Ovary (tissue), 9 donors: Measurements from ENCODE around the gene PACSIN2. TPM values are rescaled to one million over a fixed set of nuclear protein-coding genes. Genes with fewer than 3 reads are reported as not detected.

Experiments used
- DNase-seq, 5 donors: peaks; one replicate each; pipeline ENCODE4 v3.0.0-alpha.2; 2019 to 2020
- H3K27ac ChIP-seq, 2 donors: fragments of 200-600 bp; one replicate each; pipeline versions ENCODE4 v1.5.1 to v1.8.0; 2019 to 2022
- H3K27me3 ChIP-seq: fragments of 200-600 bp; one replicate; pipeline ENCODE4 v1.8.0; 2022
- H3K36me3 ChIP-seq: fragments of 200-600 bp; sonication (generic); one replicate; pipeline ENCODE4 v1.5.1; 2019
- H3K4me1 ChIP-seq: one replicate; pipeline ENCODE4 v1.8.1; 2013; ENCODE audit warnings: mild to moderate bottlenecking, moderate library complexity; ENCODE audit not compliant: insufficient read depth
- H3K4me3 ChIP-seq: fragments of 200-600 bp; sonication (generic); one replicate; pipeline ENCODE4 v1.5.1; 2017
- H3K9me3 ChIP-seq, 2 donors: fragments of 200-600 bp in 1 of 2; sonication (generic) in 1 of 2; one replicate each; pipeline versions ENCODE4 v1.5.1 to v1.8.1; 2013 to 2019; ENCODE audit warnings: mild to moderate bottlenecking in 1 of 2, moderate library complexity in 1 of 2
- EP300 ChIP-seq: sonication (generic); formaldehyde crosslinking; IDR thresholded peaks from one replicate; pipeline ENCODE4 v1.6.1; 2017; ENCODE audit warnings: antibody characterized with exemption
- POLR2A ChIP-seq: fragments of 450-650 bp; IDR thresholded peaks from one replicate; pipeline ENCODE4 v1.6.1; 2017; ENCODE audit warnings: antibody characterized with exemption, mild to moderate bottlenecking, moderate library complexity
- WGBS, 3 donors: extraction: QIAGEN DNeasy Blood & Tissue Kit in 1 of 3; methylation state at CpG; one replicate each; pipeline versions ENCODE4 v1.1.5 to v1.1.7; 2013 to 2017; 5-methylcytosine and 5-hydroxymethylcytosine counted together
- intact Hi-C, 4 donors: fragments of 100-400 bp; cut with DNase I; formaldehyde crosslinking; loops; one replicate each; pipeline versions ENCODE4 v1.11.0 to v1.15.1; 2022 to 2023
- polyA plus RNA-seq, 2 donors: library from polyadenylated mRNA; stranded (reverse); fragments of 200-250 nt in 1 of 2; fragments of 350-450 nt in 1 of 2; fragmentation: Illumina TruSeq in 1 of 2; extraction: RNeasy Lipid Tissue Mini Kit (QIAGEN cat#74804) in 1 of 2; gene quantifications; one replicate each; pipeline ENCODE4 v1.2.3, GENCODE V29; 2013 to 2014
- total RNA-seq, 7 donors: library from RNA; depleted of rRNA in 2 of 7; stranded (reverse); fragments of >200 nt in 2 of 7; fragmentation: NEBNext Ultra II Directional in 3 of 7; extraction: Animal tissue kit (Norgen Biotek cat#: 25700) in 3 of 7; gene quantifications; one replicate each; pipeline versions ENCODE4 v1.1.0 to v1.2.4, GENCODE V29; 2016 to 2023
- TF ChIP-seq, protein P1 (sequence below), 3 donors: fragments of 450-650 bp in 2 of 3; fragments of 200-600 bp in 1 of 3; IDR thresholded peaks; one replicate each; pipeline versions ENCODE4 v1.5.1 to v1.8.0; 2016 to 2022; ENCODE audit warnings: antibody characterized with exemption in 3 of 3, mild to moderate bottlenecking in 1 of 3
- donor health status: DM: no; HTN: no; CAD: no; lungs with moderate emphysema.
- donor health status: DM: no; HTN: no; CAD: no.
- donor health status: Bipolar disorder and iron deficiency.
- donor health status: DM: yes; HTN: yes; CAD: no.
- donor health status: DM: no; HTN: no; CAD: no.
- donor health status: DM: yes; HTN: yes; CAD: no.

Gene PACSIN2
- total and polyA plus RNA-seq, 9 donors = 25.5 to 60.0 (median 48.0) TPM

DNA sequence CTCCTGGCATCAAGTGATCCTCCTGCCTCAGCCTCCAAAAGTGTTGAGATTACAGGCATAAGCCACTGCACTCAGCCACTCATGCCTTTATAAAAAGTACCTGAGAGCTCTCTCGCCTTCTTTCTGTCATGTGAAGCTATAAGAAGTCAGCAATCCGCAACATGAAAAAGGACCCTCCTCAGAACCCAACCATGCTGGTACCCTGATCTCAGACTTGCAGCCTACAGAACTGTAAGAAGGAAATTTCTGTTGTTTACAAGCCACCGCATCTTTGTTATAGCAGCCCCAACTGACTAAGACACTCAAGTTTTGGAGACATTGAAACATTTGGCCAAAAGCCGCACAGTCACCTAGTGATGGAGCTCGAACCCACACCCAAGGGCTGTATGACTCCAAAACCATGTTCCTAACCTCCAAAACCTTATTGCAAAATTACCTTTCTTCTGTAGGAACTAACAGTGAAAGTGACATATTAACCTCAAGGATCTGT, 8.9 kb downstream of the PACSIN2 start:
- H3K4me1 ChIP-seq = peaks cover 21% of the 10 kb centered on the region
- intact Hi-C loops = no loop called here
- H3K27ac ChIP-seq = no peak overlapping the region
- H3K27me3 ChIP-seq = no peaks in the 10 kb centered on the region
- H3K36me3 ChIP-seq = no peaks in the 10 kb centered on the region
- no peak overlapping the region for H3K4me3 ChIP-seq
- no peaks in the 10 kb centered on the region for H3K9me3 ChIP-seq
- WGBS, 3 donors = 96 to 98% (median 97%) methylated on average over 5 of the region's 5 CpGs
- TF ChIP-seq EP300 = no peak
- TF ChIP-seq, protein P1, sequence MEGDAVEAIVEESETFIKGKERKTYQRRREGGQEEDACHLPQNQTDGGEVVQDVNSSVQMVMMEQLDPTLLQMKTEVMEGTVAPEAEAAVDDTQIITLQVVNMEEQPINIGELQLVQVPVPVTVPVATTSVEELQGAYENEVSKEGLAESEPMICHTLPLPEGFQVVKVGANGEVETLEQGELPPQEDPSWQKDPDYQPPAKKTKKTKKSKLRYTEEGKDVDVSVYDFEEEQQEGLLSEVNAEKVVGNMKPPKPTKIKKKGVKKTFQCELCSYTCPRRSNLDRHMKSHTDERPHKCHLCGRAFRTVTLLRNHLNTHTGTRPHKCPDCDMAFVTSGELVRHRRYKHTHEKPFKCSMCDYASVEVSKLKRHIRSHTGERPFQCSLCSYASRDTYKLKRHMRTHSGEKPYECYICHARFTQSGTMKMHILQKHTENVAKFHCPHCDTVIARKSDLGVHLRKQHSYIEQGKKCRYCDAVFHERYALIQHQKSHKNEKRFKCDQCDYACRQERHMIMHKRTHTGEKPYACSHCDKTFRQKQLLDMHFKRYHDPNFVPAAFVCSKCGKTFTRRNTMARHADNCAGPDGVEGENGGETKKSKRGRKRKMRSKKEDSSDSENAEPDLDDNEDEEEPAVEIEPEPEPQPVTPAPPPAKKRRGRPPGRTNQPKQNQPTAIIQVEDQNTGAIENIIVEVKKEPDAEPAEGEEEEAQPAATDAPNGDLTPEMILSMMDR (IDR thresholded peaks at IDR 0.05) = no peak
- no peak for TF ChIP-seq POLR2A
- DNase-seq = no peak

DNA sequence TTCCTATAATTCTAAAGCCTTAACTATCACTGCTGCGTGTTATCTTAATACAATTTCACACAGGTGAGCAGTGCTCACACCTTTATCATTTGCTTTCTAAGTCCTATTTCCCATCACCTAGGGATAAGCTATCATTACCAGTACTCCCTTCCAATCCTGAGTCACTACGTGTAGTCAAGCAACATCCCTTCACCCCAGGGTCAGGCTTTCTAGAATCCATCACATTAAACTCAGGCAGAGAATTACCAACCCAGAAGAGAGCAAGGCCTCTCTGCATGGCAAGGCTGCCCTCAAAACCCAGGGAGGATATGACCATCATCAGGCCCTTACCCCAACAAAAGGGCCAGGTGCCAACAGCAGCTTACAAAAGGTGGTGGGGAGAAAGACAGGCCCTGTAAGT, 9.8 kb downstream of the PACSIN2 start:
- peak in 1 of 5 donors; percentile 28 for DNase-seq
- H3K36me3 ChIP-seq = no peaks in the 10 kb centered on the region
- no peak overlapping the region for H3K27ac ChIP-seq
- no peaks in the 10 kb centered on the region for H3K9me3 ChIP-seq
- H3K27me3 ChIP-seq = no peaks in the 10 kb centered on the region
- peaks cover 26% of the 10 kb centered on the region for H3K4me1 ChIP-seq
- intact Hi-C loops = no loop called here
- WGBS, 3 donors = 72 to 77% (median 73%) methylated on average over 2 of the region's 2 CpGs
- no peak overlapping the region for H3K4me3 ChIP-seq
- TF ChIP-seq, protein P1 (IDR thresholded peaks at IDR 0.05) = no peak
- TF ChIP-seq EP300 (no peak), POLR2A (no peak)

DNA sequence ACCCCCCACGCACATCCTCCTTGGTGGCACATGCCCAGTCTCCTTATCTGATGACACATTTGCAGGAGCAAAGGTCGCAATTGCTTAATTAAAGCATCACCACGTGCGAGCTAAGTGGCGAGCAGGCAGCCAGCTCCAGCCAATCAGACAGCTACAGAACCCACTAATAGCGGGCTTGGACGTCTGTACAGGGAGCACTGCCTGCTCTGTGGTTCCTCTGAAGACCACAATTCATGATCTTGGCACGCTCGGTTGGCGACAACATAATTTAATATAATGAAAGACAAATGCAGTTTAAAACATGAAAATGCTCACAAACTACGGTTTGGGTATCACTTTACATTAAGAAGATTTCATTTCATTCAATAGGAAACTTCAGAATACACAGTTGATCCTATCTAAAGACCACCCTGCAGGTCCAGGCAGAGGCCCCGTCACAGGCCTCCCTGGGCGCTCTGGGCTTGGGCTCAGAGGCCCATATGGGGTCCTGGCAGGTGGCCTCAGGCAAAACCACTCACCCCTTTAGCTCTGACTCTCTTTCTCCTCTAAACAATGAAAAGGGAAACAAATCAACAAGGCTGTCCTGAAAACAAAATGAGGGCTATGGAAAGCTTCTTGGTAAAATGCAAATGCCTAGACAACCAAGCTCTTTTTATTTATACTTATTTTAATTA, 10.4 kb downstream of the PACSIN2 start:
- Histone ChIP-seq H3K4me1 (peaks cover 26% of the 10 kb centered on the region), H3K4me3 (no peak overlapping the region), H3K9me3 (no peaks in the 10 kb centered on the region), H3K27ac (peak overlapping the region in 1 of 2 donors; percentile 35), H3K36me3 (no peaks in the 10 kb centered on the region), H3K27me3 (no peaks in the 10 kb centered on the region)
- DNase-seq = peak in 1 of 5 donors; percentile 18
- intact Hi-C loops = no loop called here
- WGBS, 3 donors = 63 to 74% (median 64%) methylated on average over 13 of the region's 13 CpGs
- no peak for TF ChIP-seq EP300
- TF ChIP-seq, protein P1 (IDR thresholded peaks at IDR 0.05) = no peak
- TF ChIP-seq POLR2A = no peak

DNA sequence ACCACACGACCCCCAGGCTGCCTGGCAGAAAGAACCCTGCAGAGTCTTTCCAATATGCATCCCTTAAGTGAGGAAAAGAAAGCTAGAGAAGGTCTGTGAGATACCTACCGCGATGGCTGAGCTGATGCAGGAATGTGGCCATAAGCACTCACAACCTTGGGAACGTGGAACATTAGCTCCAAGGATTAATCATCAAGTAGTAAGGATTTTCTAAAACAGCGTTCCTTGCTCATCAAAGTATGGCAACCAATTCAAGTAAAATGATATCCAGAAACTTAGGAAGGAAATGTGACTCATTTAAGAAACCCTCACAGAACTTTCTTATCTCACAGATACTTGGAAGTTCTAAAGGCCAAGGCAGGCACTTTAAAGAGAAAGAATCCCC, 12.8 kb downstream of the PACSIN2 start:
- Histone ChIP-seq H3K36me3 (no peaks in the 10 kb centered on the region), H3K4me1 (peaks cover 26% of the 10 kb centered on the region), H3K4me3 (no peak overlapping the region), H3K27ac (peak overlapping the region in 1 of 2 donors; percentile 44), H3K9me3 (no peaks in the 10 kb centered on the region), H3K27me3 (no peaks in the 10 kb centered on the region)
- no peak for DNase-seq
- intact Hi-C loops = no loop called here
- WGBS, 3 donors = 6 to 10% (median 9%) methylated on average over 5 of the region's 5 CpGs
- TF ChIP-seq EP300 (no peak), POLR2A (no peak)
- TF ChIP-seq, protein P1 (IDR thresholded peaks at IDR 0.05) = no peak
